ENCODE measurements around the gene PTPRZ1.

The PTPRZ1 gene

GRCh38 chr7:121945480-121946236 lies 72.7 kb downstream of the PTPRZ1 start:
- ATAC-seq (replicated peaks) (no peak), DNase-seq (no peak)
- no peak overlapping the region for H3K27ac Mint-ChIP-seq
- no peak overlapping the region for H3K4me3 Mint-ChIP-seq
- peaks cover 0 to 2% of the 10 kb centered on the region in 2 donors for H3K9me3 Mint-ChIP-seq
- H3K27me3 Mint-ChIP-seq, result no peaks in the 10 kb centered on the region
- no peaks in the 10 kb centered on the region for H3K36me3 Mint-ChIP-seq (ENCODE audit: insufficient read depth)
- no peaks in the 10 kb centered on the region for H3K4me1 Mint-ChIP-seq (ENCODE audit: low read depth in 2 of 2)

DNA sequence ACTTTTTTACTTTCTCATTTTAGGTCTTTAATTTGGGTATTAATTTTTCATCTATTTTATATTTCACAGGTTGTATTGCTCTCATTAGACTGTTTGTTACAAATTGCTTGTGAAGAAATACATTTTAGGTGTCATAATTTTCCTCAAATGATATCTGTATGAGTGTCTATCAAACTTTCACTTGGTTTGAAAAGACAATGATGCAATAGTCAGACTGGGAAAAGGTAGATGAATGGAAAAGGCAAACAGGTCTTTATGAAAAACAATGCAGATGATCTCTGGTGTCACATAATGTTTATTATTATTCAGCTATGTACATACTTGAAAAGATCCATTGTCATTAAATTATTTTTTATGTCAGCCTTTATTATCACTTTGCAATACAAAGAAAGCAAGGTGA lies 80.2 kb downstream of the PTPRZ1 start:
- Mint-ChIP-seq H3K27ac (no peak overlapping the region), H3K27me3 (no peaks in the 10 kb centered on the region), H3K4me1 (ENCODE audit: low read depth in 2 of 2) (no peaks in the 10 kb centered on the region), H3K9me3 (peaks cover 0 to 10% of the 10 kb centered on the region in 2 donors), H3K36me3 (ENCODE audit: insufficient read depth) (no peaks in the 10 kb centered on the region), H3K4me3 (no peak overlapping the region)
- ATAC-seq (replicated peaks), result no peak
- DNase-seq, result no peak

DNA sequence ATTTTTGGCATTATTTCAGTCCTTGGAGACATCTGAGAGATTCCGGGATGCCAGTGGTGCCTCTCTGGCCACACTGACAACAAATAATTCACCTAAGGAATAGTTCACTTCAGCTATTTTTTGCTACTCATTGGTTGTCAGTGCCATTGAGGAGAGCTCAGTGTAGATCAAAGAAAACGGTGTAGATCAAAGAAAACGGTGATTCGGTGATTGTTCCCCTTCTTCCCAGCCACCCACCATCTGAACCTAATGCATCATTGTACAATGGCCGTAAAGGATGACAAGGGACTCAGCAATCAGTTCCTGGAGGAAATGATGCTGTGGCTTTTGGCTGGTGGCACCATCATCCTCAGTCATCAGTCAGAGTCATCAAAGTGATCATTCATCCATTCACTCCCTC lies 80.6 kb downstream of the PTPRZ1 start:
- ATAC-seq (replicated peaks), result no peak
- no peaks in the 10 kb centered on the region for H3K36me3 Mint-ChIP-seq (ENCODE audit: insufficient read depth)
- H3K9me3 Mint-ChIP-seq, result peaks cover 0 to 13% of the 10 kb centered on the region in 2 donors

DNA sequence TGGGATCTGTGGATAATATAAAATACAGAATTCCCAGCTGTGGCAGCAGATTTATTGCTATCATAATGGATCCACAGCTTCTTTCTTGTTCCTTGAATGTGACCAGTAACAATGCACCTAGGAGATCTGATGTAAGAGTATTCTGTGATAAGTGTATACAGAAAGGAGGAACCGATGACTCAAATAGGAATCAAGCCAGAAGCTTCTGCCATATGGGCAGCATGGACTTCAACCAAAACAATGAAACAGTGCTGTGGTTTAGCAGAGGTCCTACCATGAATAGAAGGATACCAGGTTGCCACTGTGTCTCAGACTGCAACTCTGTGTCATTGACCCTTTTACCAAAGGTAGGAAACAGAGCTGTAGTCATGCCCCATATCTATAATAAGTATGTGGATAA lies 81.8 kb downstream of the PTPRZ1 start:
- no peak overlapping the region for H3K27ac Mint-ChIP-seq
- H3K27me3 Mint-ChIP-seq, result no peaks in the 10 kb centered on the region
- H3K4me3 Mint-ChIP-seq, result no peak overlapping the region
- no peaks in the 10 kb centered on the region for H3K4me1 Mint-ChIP-seq (ENCODE audit: low read depth in 2 of 2)
- peaks cover 0 to 12% of the 10 kb centered on the region in 2 donors for H3K9me3 Mint-ChIP-seq
- no peaks in the 10 kb centered on the region for H3K36me3 Mint-ChIP-seq (ENCODE audit: insufficient read depth)
- no peak for ATAC-seq (replicated peaks)
- DNase-seq, result no peak

More for the DNA sequence above, 80.6 kb downstream of the PTPRZ1 start:
- Mint-ChIP-seq H3K27me3 (no peaks in the 10 kb centered on the region), H3K4me1 (ENCODE audit: low read depth in 2 of 2) (no peaks in the 10 kb centered on the region), H3K4me3 (no peak overlapping the region), H3K27ac (no peak overlapping the region)
- DNase-seq, result no peak

GRCh38 chr7:121957626-121958025 lies 84.7 kb downstream of the PTPRZ1 start:
- Mint-ChIP-seq H3K9me3 (peaks cover 8 to 15% of the 10 kb centered on the region in 2 donors), H3K27ac (no peak overlapping the region), H3K27me3 (no peaks in the 10 kb centered on the region), H3K4me3 (no peak overlapping the region), H3K4me1 (ENCODE audit: low read depth in 2 of 2) (no peaks in the 10 kb centered on the region), H3K36me3 (ENCODE audit: insufficient read depth) (no peaks in the 10 kb centered on the region)
- no peak for ATAC-seq (replicated peaks)
- no peak for DNase-seq

GRCh38 chr7:121960678-121961077 lies 87.7 kb downstream of the PTPRZ1 start:
- H3K27me3 Mint-ChIP-seq, result no peaks in the 10 kb centered on the region
- no peak overlapping the region for H3K27ac Mint-ChIP-seq
- H3K9me3 Mint-ChIP-seq, result peaks cover 16 to 20% of the 10 kb centered on the region in 2 donors
- no peaks in the 10 kb centered on the region for H3K36me3 Mint-ChIP-seq (ENCODE audit: insufficient read depth)
- DNase-seq (no peak), ATAC-seq (replicated peaks) (no peak)
- H3K4me3 Mint-ChIP-seq, result no peak overlapping the region
- H3K4me1 Mint-ChIP-seq (ENCODE audit: low read depth in 2 of 2), result no peaks in the 10 kb centered on the region

DNA sequence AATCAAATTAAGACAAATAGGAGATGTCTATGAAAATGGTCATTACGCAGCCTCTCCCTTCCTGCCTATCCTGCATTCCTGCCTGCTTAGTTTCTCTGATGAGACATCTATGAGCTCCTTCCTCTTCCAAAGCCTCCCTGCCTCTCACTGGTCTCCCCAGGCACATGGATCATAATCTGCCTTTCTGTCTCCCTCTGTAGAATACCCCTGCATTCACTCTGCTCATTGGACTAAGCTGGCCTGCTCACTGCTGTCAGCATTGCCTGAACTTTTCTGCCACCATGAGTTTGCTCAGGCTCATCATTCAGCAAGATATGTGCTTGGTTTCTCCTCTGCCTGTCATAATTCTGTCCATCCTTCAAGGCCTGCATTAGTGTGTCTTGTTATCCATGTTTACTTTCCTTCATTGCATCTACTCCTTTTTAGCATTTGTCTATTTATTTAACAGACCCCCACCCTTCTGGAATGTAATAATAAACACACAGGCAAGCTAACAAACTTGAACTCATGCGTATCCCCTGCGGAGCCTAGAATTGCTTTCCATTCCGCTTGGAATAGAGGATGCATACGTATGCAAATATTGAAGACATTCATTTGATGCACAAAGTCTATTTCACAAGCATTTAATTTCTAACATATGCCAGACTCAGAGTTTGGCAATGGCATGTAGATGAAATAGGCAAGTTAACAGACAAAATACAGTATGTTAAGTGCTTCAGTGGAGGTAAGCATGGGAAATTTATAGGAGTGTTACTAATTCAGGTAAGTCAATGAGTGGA lies 88.3 kb downstream of the PTPRZ1 start:
- ATAC-seq (replicated peaks) (no peak), DNase-seq (no peak)
- no peaks in the 10 kb centered on the region for H3K36me3 Mint-ChIP-seq (ENCODE audit: insufficient read depth)
- H3K4me1 Mint-ChIP-seq (ENCODE audit: low read depth in 2 of 2), result no peaks in the 10 kb centered on the region
- peaks cover 16 to 20% of the 10 kb centered on the region in 2 donors for H3K9me3 Mint-ChIP-seq
- H3K4me3 Mint-ChIP-seq, result no peak overlapping the region
- H3K27ac Mint-ChIP-seq, result no peak overlapping the region
- no peaks in the 10 kb centered on the region for H3K27me3 Mint-ChIP-seq

DNA sequence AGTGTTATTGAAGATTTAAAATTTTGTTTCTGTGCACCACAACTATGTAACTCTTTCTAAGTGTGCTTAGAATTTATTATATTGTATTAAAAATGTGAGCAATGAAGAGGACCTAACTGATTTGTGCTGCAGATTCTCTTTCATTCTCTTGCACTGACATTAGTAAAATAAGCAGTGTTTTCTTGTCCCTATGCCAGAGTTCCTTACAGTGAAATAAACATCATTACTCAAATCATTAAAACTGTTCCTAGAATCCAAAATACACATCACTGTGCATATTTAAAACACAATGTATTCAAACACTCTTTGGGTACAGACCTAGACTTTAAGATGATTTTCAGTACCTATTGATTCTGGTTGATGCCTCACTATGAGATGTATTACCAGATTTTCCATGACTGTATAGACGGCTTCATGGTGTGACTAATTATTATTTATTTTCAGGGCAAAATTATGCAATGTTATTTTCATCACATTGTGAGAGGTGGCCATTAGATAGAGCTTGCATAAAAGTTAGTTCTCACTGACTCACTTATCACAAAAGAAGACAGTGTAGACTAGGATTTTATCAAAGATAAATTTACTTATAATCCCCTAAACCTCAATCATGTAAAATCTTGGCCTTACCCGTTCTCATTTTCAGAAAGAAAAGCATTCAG lies 93.4 kb downstream of the PTPRZ1 start:
- ATAC-seq (replicated peaks) (no peak), DNase-seq (no peak)
- Mint-ChIP-seq H3K9me3 (peaks cover 5 to 13% of the 10 kb centered on the region in 2 donors), H3K4me1 (ENCODE audit: low read depth in 2 of 2) (no peaks in the 10 kb centered on the region), H3K36me3 (ENCODE audit: insufficient read depth) (no peaks in the 10 kb centered on the region), H3K27ac (no peak overlapping the region), H3K27me3 (no peaks in the 10 kb centered on the region), H3K4me3 (no peak overlapping the region)

DNA sequence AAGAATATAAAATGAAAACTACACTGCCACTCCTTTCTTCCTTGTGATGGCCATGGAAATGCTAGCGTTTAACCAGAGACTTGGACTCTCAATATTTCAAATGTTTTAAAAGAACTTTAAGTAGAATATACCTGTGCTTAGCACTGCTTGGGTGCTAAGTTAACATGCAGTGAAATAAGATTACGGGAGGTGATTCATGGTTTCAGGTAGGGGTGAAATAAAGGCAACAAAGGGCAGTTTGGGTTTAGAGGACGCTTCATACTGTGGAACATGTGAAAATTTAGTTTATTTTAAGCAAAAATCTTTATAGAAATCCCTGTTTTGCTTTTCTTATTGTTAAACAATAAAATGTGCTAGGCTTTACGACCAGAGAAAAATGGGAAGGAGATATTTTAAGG lies 94.0 kb downstream of the PTPRZ1 start:
- peaks cover 5 to 13% of the 10 kb centered on the region in 2 donors for H3K9me3 Mint-ChIP-seq

DNA sequence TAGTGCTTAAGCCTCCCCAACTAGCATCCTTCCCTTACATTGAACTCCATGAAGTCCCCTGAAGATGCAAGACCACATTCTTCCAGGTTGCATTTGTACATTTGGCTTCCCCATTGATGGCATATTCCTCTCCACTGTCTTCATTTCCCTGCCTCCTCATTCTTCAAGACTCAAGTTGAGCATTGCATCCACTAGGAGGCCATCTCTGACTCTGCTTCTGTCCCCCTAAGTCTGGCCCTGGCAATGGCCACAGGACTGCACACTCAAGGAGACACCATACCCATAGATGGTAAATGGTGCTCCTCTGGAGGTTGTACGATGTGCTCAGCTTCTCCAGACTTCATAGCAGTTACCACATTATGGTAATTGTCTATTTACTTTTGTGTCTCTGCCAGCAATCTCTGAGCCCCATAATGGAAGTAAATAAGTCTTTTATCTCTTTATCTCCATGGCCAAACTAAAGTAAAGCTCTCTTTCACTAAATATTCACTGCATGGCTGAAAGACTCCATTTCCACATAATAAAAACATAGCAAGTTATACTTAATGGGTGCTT lies 112.6 kb downstream of the PTPRZ1 start:
- H3K27ac Mint-ChIP-seq, result no peak overlapping the region
- DNase-seq (no peak), ATAC-seq (replicated peaks) (no peak)
- peaks cover 1% of the 10 kb centered on the region for H3K36me3 Mint-ChIP-seq (ENCODE audit: insufficient read depth)
- peaks cover 4 to 5% of the 10 kb centered on the region in 2 donors for H3K9me3 Mint-ChIP-seq
- no peaks in the 10 kb centered on the region for H3K27me3 Mint-ChIP-seq
- no peak overlapping the region for H3K4me3 Mint-ChIP-seq
- H3K4me1 Mint-ChIP-seq (ENCODE audit: low read depth in 2 of 2), result no peaks in the 10 kb centered on the region

More for the DNA sequence above, 94.0 kb downstream of the PTPRZ1 start:
- H3K4me1 Mint-ChIP-seq (ENCODE audit: low read depth in 2 of 2), result no peaks in the 10 kb centered on the region
- no peaks in the 10 kb centered on the region for H3K36me3 Mint-ChIP-seq (ENCODE audit: insufficient read depth)
- no peak overlapping the region for H3K27ac Mint-ChIP-seq
- DNase-seq (no peak), ATAC-seq (replicated peaks) (no peak)
- no peaks in the 10 kb centered on the region for H3K27me3 Mint-ChIP-seq
- H3K4me3 Mint-ChIP-seq, result no peak overlapping the region

DNA sequence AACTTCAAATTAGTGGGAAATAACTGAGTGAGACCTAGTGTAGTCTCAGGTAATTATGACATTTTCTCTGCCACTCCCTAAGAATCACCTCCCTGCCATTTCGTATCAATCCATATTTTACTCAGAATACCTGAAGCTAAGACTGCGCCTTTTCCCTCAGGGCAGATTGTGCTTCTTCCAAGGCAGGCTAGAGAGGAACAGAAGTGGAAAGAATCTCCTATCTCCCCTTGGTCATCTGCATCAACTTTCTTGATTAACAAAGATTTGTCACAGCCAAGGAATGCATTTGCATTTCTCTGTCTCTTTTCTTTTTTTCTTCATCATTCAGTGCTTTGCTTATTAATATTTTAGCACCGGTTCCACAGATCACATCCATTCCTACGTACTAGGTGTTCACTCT lies 119.1 kb downstream of the PTPRZ1 start:
- Mint-ChIP-seq H3K27me3 (no peaks in the 10 kb centered on the region), H3K4me1 (ENCODE audit: low read depth in 2 of 2) (no peaks in the 10 kb centered on the region), H3K4me3 (no peak overlapping the region), H3K36me3 (ENCODE audit: insufficient read depth) (peaks cover 2% of the 10 kb centered on the region), H3K27ac (no peak overlapping the region), H3K9me3 (no peaks in the 10 kb centered on the region)
- DNase-seq (no peak), ATAC-seq (replicated peaks) (no peak)

- no peak overlapping the region for H3K4me3 Mint-ChIP-seq
Observed at GRCh38 chr7:121994625-121995410, 121.9 kb downstream of the PTPRZ1 start.

DNA sequence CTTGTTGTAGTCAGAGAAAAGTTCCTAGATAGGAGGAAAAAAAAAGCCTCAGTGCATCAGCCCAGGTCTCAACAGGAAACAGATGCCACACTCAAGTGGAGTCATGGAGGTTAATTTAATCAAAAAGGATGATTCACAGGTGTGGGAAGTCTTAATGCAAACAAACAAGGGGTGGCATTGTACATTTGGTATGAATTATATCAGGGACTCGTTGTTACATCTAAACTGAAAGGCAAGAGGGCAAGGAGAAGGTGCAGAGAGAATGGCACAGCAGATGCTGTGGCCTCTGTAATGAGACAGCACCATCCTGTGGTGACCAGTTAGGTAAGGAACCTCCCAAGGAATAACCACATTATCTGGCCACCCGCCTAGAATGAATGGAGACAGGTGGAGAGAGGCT lies 133.7 kb downstream of the PTPRZ1 start:
- Mint-ChIP-seq H3K4me3 (no peak overlapping the region), H3K4me1 (ENCODE audit: low read depth in 2 of 2) (no peaks in the 10 kb centered on the region), H3K27me3 (no peaks in the 10 kb centered on the region), H3K9me3 (peaks cover 0 to 3% of the 10 kb centered on the region in 2 donors), H3K27ac (no peak overlapping the region), H3K36me3 (ENCODE audit: insufficient read depth) (no peaks in the 10 kb centered on the region)
- no peak for DNase-seq
- ATAC-seq (replicated peaks), result no peak

More at GRCh38 chr7:121994625-121995410, 121.9 kb downstream of the PTPRZ1 start:
- Mint-ChIP-seq H3K4me1 (ENCODE audit: low read depth in 2 of 2) (no peaks in the 10 kb centered on the region), H3K27ac (no peak overlapping the region), H3K27me3 (no peaks in the 10 kb centered on the region), H3K9me3 (no peaks in the 10 kb centered on the region), H3K36me3 (ENCODE audit: insufficient read depth) (peaks cover 2% of the 10 kb centered on the region)
- DNase-seq (peak in 1 of 3 experiments; percentile 15), ATAC-seq (replicated peaks) (peak; percentile 58)

All from effector memory CD8-positive, alpha-beta T cell (primary cell).